Putamen (tissue), 1 donor: Measurements from ENCODE around the gene GIMAP8.

Experiments used
- DNase-seq: peaks from one replicate; pipeline ENCODE4 v3.0.0-alpha.2; 2016; ENCODE audit warnings: low spot score

GIMAP8 gene

GRCh38 chr7:150450491-150451001 is at the start of gene GIMAP8:
TSS of gene GIMAP8 (plus strand) at chr7:150450630. CDS start at chr7:150466699, 16,069 bp downstream.
- no peak for DNase-seq

- no peak for DNase-seq
These were observed 49.5 kb upstream of the GIMAP8 start for GRCh38 chr7:150400788-150401423.

GRCh38 chr7:150401424-150401790 is 49.0 kb upstream of the GIMAP8 start:
- no peak for DNase-seq

- no peak for DNase-seq
These were observed 48.4 kb upstream of the GIMAP8 start for GRCh38 chr7:150401861-150402631.

GRCh38 chr7:150402671-150403321 is 47.6 kb upstream of the GIMAP8 start:
- no peak for DNase-seq

GRCh38 chr7:150403376-150404171 is 46.9 kb upstream of the GIMAP8 start:
- no peak for DNase-seq

GRCh38 chr7:150404172-150404804 is 46.1 kb upstream of the GIMAP8 start:
- no peak for DNase-seq

- DNase-seq, result peak; percentile 88
These were observed 45.4 kb upstream of the GIMAP8 start for GRCh38 chr7:150404805-150405583.

- no peak for DNase-seq
These were observed 44.7 kb upstream of the GIMAP8 start for GRCh38 chr7:150405584-150406311.

GRCh38 chr7:150406312-150406566 is 44.2 kb upstream of the GIMAP8 start:
- DNase-seq, result no peak

- no peak for DNase-seq
These were observed 43.6 kb upstream of the GIMAP8 start for GRCh38 chr7:150406567-150407421.

GRCh38 chr7:150407588-150408392 is 42.6 kb upstream of the GIMAP8 start:
- DNase-seq, result no peak

- no peak for DNase-seq
These were observed 41.8 kb upstream of the GIMAP8 start for GRCh38 chr7:150408393-150409299.

GRCh38 chr7:150409300-150410030 is 41.0 kb upstream of the GIMAP8 start:
- DNase-seq, result no peak

GRCh38 chr7:150410131-150410530 is 40.3 kb upstream of the GIMAP8 start:
- no peak for DNase-seq

GRCh38 chr7:150410680-150411346 is 39.6 kb upstream of the GIMAP8 start:
- no peak for DNase-seq
